T-helper 9 cell (primary cell): ENCODE data around the gene MOCS1.

Source experiments
- DNase-seq: peaks from one replicate; pipeline ENCODE4 v3.0.0-alpha.2; 2020

The MOCS1 gene

GRCh38 chr6:39923861-39924260 lies 10.4 kb downstream of the MOCS1 start:
- no peak for DNase-seq

DNA sequence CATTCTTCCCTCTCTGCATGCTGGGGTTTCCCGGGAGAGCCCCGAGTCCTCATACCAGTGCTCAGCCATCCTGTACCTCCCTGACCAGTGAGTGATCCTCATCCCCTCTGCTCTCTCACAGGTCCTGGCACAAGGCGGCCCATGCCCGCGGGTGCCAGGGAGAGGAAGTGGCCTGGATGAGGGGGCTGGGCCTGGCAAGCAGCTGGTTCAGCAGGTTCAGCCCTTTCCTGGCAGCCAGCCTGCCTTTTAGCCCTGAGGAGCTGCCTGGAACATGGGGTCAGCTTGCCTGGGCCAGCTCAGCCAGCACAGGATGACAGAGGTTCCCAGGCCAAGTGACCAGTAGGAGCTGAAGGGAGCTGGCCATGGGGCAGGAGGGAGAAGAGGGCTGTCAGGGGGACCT lies 10.9 kb downstream of the MOCS1 start:
- DNase-seq = no peak

- DNase-seq = no peak
These were observed 11.4 kb downstream of the MOCS1 start for GRCh38 chr6:39922821-39923220.

- no peak for DNase-seq
These were observed 14.1 kb downstream of the MOCS1 start for GRCh38 chr6:39920157-39920556.

GRCh38 chr6:39918831-39919230 lies 15.4 kb downstream of the MOCS1 start:
- DNase-seq = no peak

- DNase-seq = no peak
These were observed 16.3 kb downstream of the MOCS1 start for GRCh38 chr6:39917981-39918380.

DNA sequence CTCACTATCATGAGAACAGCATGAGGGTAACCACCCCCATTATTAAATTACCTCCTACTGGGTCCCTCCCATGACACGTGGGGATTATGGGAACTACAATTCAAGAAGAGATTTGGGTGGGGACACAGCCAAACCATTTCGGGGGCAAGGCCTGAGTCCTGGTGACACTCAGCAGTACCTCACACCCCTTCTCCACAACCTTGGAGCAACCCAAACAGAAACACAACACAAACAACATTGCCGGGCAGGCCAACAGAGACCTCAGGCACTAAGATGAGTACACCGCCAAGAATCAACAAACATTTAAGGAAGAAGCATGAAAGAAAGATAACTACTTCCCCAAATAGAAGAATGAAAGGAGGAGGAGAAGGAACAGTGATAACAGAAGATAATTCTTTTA lies 16.9 kb downstream of the MOCS1 start:
- DNase-seq = no peak

DNA sequence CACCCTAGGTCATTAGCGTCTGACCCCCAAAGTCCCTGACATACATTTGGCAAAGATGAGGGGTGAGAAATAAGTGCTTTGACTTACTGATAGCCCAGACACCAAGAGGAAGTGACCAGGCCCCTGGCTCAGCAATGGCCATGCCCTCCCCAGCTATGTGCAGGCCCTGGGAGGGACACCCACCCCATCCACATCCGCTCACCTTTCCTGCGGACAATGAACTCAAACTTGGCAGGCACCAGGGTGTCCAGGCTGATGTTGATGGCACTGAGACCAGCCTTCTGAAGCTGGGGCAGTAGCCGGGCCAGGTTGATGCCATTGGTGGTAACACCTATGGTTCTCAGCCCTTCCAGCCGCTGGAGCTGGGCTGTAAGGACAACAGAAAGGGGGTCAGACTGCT lies 18.4 kb downstream of the MOCS1 start:
- no peak for DNase-seq

DNA sequence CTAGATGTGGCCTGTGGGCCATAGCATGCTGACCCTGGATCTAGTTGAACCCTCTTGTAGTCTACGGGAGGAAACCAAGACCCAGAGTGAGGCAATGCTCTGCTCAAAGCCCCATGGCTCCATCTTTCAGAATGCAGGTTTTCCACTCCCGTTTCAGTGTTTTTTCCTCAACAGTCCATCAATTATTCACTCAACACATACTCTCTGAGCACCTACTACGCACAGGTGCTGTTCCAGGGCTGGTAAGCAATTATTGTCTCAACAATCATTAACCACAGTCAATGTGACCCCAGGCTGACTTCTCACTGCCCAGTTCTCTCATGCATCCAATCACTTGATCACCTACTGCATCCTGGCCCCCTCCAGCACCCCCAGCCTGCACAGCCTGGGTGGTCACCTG lies 20.0 kb downstream of the MOCS1 start:
- no peak for DNase-seq

GRCh38 chr6:39913391-39913916 lies 20.8 kb downstream of the MOCS1 start:
- DNase-seq = no peak

GRCh38 chr6:39912446-39912845 lies 21.8 kb downstream of the MOCS1 start:
- DNase-seq = no peak

DNA sequence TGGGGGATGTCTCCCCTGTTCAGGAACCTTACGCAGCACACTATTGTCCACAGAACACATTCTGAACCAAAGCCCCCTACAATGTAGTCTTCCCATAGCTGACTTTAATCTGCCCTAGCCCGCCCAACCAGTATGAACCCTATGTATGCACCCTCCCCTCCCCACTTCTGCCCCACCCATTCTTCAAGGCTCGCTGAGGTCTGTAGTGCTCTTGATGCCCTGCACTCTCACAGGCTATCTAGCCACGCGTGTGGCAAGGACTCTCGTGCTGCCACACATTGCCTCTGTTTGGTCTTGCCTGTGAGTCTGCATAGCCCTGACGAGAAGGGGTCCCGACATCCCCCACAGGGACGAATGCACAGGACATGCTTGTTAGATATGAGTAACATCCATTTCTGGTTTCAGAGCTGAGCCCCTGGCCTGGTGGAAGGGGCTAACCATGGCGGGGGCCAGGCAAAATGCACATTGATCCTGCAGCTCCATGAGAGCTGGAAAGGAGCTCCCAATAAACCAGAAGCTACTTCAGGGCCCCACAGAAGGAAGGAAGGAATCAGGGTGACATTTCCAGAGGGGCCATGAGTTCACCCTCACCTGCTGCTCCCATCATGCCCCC lies 22.6 kb downstream of the MOCS1 start:
- no peak for DNase-seq

GRCh38 chr6:39910744-39911143 lies 23.5 kb downstream of the MOCS1 start:
- DNase-seq = no peak

DNA sequence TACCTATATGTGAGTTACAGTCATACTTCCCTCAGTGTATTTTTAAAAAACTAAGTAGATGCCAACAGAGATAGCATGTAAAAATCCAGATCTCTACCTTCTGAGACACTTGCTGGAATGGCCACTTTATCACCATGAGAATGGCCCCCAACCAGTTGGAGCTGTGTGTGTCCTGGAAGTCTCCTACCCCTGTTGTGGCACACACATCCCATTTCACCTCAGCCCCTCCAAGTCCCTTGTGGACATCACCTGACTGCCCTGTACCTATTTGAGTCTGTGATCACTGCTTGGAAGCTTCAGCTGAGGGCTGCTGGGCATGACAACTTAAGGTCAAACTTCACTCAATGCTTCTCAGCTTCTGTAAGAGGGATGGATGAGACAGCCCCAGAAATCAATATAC lies 24.1 kb downstream of the MOCS1 start:
- no peak for DNase-seq

DNA sequence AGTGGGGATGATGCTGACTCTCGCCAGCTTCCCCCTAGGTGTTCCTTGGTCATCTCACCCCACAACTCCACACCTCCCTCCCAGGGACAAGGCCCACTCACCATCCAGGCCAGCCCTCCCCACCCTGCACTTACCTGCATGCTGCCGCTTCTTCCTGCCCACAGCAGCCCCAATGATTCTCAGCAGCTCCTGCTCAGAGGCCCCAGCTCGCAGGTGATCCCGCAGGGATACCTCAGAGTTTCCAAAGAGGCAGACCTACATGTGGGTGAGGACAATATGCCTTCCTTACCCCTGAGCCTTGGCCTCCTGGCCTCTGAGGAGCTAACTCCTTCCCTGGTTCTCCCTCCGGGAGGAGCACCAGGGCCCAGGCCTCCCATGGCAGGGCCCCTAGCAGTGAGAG lies 24.6 kb downstream of the MOCS1 start:
- no peak for DNase-seq

GRCh38 chr6:39908838-39909583 lies 25.3 kb downstream of the MOCS1 start:
- DNase-seq = no peak

GRCh38 chr6:39907871-39908575 lies 26.2 kb downstream of the MOCS1 start:
- DNase-seq = no peak

- DNase-seq = no peak
These were observed 27.9 kb downstream of the MOCS1 start for GRCh38 chr6:39906318-39906761.

- DNase-seq = no peak
These were observed 28.7 kb downstream of the MOCS1 start for GRCh38 chr6:39905640-39905975.

DNA sequence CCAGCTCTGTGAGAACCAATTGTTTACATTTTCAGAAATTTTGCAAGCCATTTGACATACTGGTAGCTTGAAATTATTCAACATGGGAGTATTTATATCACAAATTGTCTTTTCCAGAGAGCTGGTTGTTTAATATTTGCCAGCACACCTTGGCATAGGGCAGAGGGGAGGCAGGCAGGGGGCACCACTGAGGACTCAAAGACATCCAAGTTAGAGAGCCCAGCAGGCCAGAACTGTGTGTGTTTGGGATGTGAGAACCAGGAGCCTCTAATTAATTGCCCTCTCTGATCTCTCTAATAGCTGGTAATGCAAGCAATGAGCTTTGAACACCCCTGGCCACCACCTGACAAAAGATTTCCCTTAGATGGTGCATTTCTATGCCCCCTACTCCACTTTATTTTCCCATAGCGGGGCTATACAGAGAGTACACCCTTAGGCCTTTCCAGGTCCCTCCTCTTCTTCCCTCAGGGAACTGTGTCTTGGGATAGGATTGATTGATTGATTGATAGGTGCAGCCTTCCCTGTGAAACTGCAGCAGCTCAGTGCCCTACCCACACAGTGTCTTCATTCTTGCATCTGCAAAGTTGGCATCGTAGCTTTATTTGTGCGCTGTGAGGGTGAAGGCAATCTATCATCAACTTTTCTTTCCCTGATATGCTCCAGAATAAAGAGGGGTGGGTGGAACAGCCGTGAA lies 29.2 kb downstream of the MOCS1 start:
- no peak for DNase-seq

DNA sequence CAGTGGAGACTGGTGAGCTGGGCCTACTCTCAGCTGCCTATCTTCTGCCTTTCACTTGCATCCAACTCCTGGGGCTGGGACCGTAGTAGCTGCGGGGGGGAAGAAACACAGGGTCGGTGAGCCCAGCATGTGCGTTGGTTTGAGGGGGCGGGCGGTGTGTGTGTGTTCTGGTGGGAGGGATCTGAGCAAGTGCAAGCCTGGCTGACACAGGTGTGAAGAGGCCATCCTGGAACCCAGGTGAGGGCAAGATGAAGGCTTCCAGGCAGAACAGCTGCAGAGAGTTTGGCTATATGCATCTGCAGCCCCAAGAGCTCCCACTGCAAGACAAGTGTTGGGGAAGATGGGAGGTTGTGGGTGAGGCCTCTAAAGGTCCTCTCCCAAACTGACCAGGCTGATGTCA lies 30.6 kb downstream of the MOCS1 start:
- DNase-seq = no peak

DNA sequence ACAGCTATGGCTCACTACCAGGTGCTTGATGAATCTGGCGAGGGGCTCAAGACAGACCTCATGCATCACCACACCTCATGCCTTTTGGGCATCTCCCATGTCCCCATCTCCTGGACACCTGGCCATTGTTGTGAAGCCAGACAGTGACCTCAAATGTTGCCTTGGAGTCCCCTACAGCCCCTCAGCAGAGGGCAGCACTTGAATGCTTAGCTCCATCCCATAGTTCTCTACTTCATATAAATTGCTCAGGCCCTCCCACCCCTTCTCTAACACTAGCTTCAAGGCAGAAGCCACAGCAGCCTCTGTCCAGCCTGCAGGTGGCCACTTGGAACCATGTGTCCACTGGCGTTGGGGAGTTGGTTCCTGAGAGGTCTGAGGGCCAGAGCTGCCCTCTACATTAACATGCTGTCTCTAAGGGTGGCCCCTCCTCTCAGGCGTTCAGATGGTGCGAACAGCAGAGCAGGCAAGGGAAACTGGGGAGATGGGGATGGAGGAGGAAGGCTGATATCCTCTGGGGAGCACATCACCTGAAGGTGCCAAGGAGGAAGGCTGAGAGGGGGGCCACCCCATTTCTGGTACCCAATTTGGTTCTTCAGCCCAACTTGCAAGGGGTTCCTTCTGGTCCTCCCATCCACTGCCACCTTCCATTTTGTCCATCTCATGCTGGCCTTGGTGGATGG lies 31.3 kb downstream of the MOCS1 start:
- DNase-seq = no peak

DNA sequence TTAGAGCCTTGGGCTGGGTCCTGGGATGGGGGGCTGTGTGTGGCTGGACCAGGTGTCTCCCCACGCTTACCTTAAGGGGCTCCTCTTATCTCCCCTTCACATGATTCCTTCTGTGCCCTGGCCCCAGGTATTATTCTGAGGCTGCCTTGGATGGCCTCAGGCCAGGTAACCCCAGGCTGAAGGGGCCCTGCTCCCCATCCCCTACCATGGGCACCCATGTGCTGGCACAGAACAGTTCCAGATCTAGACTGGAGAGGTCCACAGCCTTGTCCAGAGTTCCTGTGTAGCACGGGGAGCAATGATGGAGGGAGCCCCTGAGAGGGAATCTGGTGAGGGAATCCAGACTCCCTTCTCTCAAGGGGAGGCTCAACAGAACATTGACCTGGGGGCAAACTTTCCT lies 32.1 kb downstream of the MOCS1 start:
- no peak for DNase-seq
